Measurements from ENCODE around the gene CPED1. TPM values are rescaled to one million over a fixed set of nuclear protein-coding genes. Genes with fewer than 3 reads are reported as not detected.
"Not testable (repeated sequence)": the region's sequence is repeated elsewhere in the genome, so short reads cannot be mapped to it uniquely, and the experiment has no call there.

The CPED1 gene
- total RNA-seq, 4 donors from 2014 or later: 15.0 to 32.1 (median 21.8) TPM

DNA sequence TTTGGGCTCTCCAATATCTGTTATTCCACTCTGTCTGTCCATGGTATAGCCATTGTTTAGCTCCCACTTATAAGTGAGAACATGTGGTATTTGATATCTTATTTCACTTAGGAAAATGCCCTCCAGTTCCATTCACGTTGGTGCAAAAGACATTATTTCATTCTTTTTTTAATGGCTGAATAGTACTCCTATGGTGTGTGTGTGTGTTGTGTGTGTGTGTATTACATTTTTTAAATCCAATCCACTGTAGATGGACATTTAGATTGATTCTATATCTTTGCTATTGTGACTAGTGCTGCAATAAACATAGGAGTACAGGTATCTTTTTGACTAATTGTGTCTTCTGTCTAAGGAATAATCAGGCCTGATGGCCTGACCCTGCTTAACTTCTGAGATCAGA lies 7.4 kb upstream of the CPED1 start:
- H3K9me3 ChIP-seq: no peaks in the 10 kb centered on the region
- no peak overlapping the region for H3K27ac ChIP-seq
- no peaks in the 10 kb centered on the region for H3K27me3 ChIP-seq
- peaks cover 0 to 6% (median 0%) of the 10 kb centered on the region in 4 donors for H3K4me1 ChIP-seq
- no peak overlapping the region for H3K4me3 ChIP-seq
- 84 to 88% methylated on average over 1 of the region's 1 CpG for WGBS, 2 donors
- no peaks in the 10 kb centered on the region for H3K36me3 ChIP-seq
- DNase-seq (ENCODE audit: low spot score in 2 of 2): no peak
- no peak for TF ChIP-seq EP300 (IDR thresholded peaks at IDR 0.05)
- TF ChIP-seq, protein P1, sequence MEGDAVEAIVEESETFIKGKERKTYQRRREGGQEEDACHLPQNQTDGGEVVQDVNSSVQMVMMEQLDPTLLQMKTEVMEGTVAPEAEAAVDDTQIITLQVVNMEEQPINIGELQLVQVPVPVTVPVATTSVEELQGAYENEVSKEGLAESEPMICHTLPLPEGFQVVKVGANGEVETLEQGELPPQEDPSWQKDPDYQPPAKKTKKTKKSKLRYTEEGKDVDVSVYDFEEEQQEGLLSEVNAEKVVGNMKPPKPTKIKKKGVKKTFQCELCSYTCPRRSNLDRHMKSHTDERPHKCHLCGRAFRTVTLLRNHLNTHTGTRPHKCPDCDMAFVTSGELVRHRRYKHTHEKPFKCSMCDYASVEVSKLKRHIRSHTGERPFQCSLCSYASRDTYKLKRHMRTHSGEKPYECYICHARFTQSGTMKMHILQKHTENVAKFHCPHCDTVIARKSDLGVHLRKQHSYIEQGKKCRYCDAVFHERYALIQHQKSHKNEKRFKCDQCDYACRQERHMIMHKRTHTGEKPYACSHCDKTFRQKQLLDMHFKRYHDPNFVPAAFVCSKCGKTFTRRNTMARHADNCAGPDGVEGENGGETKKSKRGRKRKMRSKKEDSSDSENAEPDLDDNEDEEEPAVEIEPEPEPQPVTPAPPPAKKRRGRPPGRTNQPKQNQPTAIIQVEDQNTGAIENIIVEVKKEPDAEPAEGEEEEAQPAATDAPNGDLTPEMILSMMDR (IDR thresholded peaks at IDR 0.05): no peak
- TF ChIP-seq POLR2A (IDR thresholded peaks at IDR 0.05): no peak

DNA sequence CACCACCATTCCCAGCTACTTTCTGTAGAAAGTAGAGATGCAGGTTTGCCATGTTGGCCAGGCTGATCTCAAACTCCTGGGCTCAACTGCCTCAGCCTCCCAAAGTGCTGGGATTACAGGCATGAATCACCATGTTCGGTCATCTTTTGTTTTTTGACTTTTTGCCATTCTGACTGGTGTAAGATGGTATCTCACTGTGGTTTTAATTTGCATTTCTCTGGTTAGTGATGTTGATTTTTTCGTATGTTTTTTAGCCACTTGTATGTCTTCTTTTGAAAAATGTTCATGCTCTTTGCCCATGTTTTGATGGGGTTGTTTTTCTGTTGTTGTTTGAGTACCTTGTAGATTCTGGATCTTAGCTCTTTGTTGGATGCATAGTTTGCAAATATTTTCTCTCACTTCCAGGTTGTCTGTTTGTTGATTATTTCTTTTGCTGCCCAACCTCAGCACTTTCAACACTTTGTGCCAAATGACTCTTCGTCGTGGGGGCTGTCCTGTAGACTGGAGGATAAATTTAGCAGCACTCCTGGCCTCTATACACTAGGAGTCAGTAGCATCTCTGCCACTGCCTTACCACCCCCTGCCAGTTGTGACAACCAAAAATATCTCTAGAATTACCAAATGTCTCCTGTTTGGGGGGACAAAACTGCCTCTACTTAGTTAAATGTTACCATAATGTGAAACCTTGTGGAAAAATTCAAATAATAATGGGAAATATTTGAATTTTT lies 6.5 kb upstream of the CPED1 start:
- H3K9me3 ChIP-seq: no peaks in the 10 kb centered on the region
- TF ChIP-seq, protein P1 (IDR thresholded peaks at IDR 0.05): no peak
- TF ChIP-seq EP300 (IDR thresholded peaks at IDR 0.05) (no peak), POLR2A (IDR thresholded peaks at IDR 0.05) (no peak)
- H3K36me3 ChIP-seq: no peaks in the 10 kb centered on the region
- 81 to 82% methylated on average over 4 of the region's 4 CpGs for WGBS, 2 donors
- peaks cover 0 to 6% (median 0%) of the 10 kb centered on the region in 4 donors for H3K4me1 ChIP-seq
- DNase-seq (ENCODE audit: low spot score in 2 of 2): no peak
- H3K4me3 ChIP-seq: no peak overlapping the region
- no peaks in the 10 kb centered on the region for H3K27me3 ChIP-seq
- no peak overlapping the region for H3K27ac ChIP-seq

DNA sequence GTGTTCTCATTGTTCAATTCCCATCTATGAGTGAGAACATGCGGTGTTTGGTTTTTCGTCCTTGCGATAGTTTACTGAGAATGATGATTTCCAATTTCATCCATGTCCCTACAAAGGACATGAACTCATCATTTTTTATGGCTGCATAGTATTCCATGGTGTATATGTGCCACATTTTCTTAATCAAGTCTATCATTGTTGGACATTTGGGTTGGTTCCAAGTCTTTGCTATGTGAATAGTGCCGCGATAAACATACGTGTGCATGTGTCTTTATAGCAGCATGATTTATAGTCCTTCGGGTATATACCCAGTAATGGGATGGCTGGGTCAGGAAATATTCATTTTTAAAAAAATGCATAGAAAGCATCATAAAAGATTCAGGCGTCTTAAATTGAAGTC lies 4.9 kb upstream of the CPED1 start:
- not testable (repeated sequence) for H3K4me3 ChIP-seq; H3K36me3 ChIP-seq; H3K27ac ChIP-seq; H3K27me3 ChIP-seq; DNase-seq (ENCODE audit: low spot score in 2 of 2); H3K9me3 ChIP-seq
- 94 to 95% methylated on average over 5 of the region's 8 CpGs for WGBS, 2 donors
- H3K4me1 ChIP-seq: peaks cover 0 to 10% (median 0%) of the 10 kb centered on the region in 4 donors

DNA sequence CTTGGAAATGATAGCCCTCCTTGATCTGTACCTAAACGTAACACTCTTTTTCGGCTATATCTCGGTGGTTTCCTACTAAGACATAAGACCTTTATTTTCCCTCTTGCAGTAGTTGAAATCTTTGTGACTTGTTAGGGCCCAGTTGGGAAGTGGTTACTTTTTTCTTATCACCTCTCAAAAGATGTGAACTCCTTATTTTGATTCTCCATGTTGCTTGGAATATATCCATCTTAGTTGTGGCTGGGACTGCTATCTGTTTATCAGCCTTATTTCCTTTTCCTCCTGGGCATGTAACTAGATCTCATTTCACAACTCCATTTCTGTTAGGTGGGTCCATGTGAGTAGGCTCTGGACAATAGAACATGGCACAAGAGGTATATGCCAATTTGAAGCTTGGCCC lies 4.1 kb upstream of the CPED1 start:
- peaks cover 0 to 10% (median 0%) of the 10 kb centered on the region in 4 donors for H3K4me1 ChIP-seq
- no peaks in the 10 kb centered on the region for H3K9me3 ChIP-seq
- H3K27ac ChIP-seq: no peak overlapping the region
- no peak for DNase-seq (ENCODE audit: low spot score in 2 of 2)
- H3K36me3 ChIP-seq: no peaks in the 10 kb centered on the region
- WGBS, 2 donors: 95 to 97% methylated on average over 3 of the region's 3 CpGs
- TF ChIP-seq POLR2A (IDR thresholded peaks at IDR 0.05) (no peak), EP300 (IDR thresholded peaks at IDR 0.05) (no peak)
- TF ChIP-seq, protein P1 (IDR thresholded peaks at IDR 0.05): no peak
- no peaks in the 10 kb centered on the region for H3K27me3 ChIP-seq
- H3K4me3 ChIP-seq: no peak overlapping the region

DNA sequence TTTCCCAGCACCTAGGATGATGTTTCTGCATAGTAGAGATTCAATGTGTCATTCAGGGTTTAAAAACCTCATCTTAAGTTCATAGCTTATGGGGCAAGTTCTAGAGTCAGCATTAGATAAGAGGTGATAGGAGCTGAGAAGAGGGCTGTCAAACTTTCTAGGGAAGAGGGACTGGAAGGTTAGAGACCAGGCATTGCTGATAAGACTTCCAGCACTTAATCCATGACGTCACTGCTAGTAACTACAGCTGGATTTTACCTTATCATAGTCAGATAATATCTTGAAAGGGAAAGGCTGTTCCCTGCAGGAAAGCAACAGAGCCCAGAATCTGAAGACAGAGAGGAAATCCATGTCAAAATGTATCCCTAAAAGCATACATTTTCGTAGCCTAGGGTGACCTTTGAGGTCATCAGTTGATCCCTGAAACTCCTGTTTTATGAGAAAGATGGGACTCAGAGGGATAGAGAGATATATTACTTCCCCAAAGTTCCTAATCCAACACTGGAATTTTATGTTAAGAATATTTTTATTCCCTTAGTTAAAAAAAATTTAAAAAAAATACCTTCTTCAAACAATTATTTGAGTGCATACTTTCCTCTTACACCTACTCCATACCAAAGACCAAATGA lies 3.3 kb upstream of the CPED1 start:
- Histone ChIP-seq H3K27me3 (no peaks in the 10 kb centered on the region), H3K9me3 (no peaks in the 10 kb centered on the region), H3K36me3 (no peaks in the 10 kb centered on the region), H3K4me3 (no peak overlapping the region), H3K4me1 (peaks cover 0 to 6% (median under 1%) of the 10 kb centered on the region in 4 donors), H3K27ac (no peak overlapping the region)
- TF ChIP-seq EP300 (IDR thresholded peaks at IDR 0.05) (no peak), POLR2A (IDR thresholded peaks at IDR 0.05) (no peak)
- TF ChIP-seq, protein P1 (IDR thresholded peaks at IDR 0.05): no peak
- 57 to 73% methylated on average over 2 of the region's 2 CpGs for WGBS, 2 donors
- DNase-seq (ENCODE audit: low spot score in 2 of 2): no peak

All from tibial nerve (tissue), 4 donors.